ENCODE data around the gene IFNK.

Gene IFNK

GRCh38 chr9:27572061-27572460, 48.0 kb downstream of the IFNK start:
- Mint-ChIP-seq H3K27me3 (no peaks in the 10 kb centered on the region), H3K4me1 (peaks cover 25% of the 10 kb centered on the region), H3K4me3 (peak overlapping the region; percentile 92), H3K9me3 (no peaks in the 10 kb centered on the region), H3K36me3 (ENCODE audit: insufficient read depth) (peaks cover 21% of the 10 kb centered on the region), H3K27ac (ENCODE audit: low read depth) (peak overlapping the region; percentile 99)
- no peak for DNase-seq (ENCODE audit: low spot score in 2 of 2)
- ATAC-seq (replicated peaks; ENCODE audit: extremely low read depth, poor library complexity, severe bottlenecking): no peak

GRCh38 chr9:27572566-27572917, 48.5 kb downstream of the IFNK start:
- H3K4me3 Mint-ChIP-seq: peak overlapping the region; percentile 92
- H3K4me1 Mint-ChIP-seq: peaks cover 25% of the 10 kb centered on the region
- H3K27ac Mint-ChIP-seq (ENCODE audit: low read depth): peak overlapping the region; percentile 99
- H3K27me3 Mint-ChIP-seq: no peaks in the 10 kb centered on the region
- H3K36me3 Mint-ChIP-seq (ENCODE audit: insufficient read depth): peaks cover 19% of the 10 kb centered on the region
- no peaks in the 10 kb centered on the region for H3K9me3 Mint-ChIP-seq
- DNase-seq (ENCODE audit: low spot score in 2 of 2): peak in 1 of 2 donors; percentile 49
- ATAC-seq (replicated peaks; ENCODE audit: extremely low read depth, poor library complexity, severe bottlenecking): peak; percentile 41

GRCh38 chr9:27572918-27573633, 49.0 kb downstream of the IFNK start, which contains the start of gene C9orf72:
Gene C9orf72, minus strand, starts transcription at chr9:27573481. Its CDS starts 6,361 bp downstream, at chr9:27567120.
- Mint-ChIP-seq H3K36me3 (ENCODE audit: insufficient read depth) (peaks cover 19% of the 10 kb centered on the region), H3K27me3 (peaks cover 4% of the 10 kb centered on the region), H3K27ac (ENCODE audit: low read depth) (peak within 1 kb of the TSS; percentile 99), H3K4me1 (peaks cover 25% of the 10 kb centered on the region), H3K4me3 (peak within 1 kb of the TSS; percentile 92), H3K9me3 (peaks cover 4% of the 10 kb centered on the region)
- ATAC-seq (replicated peaks; ENCODE audit: extremely low read depth, poor library complexity, severe bottlenecking): peak; percentile 68
- DNase-seq (ENCODE audit: low spot score in 2 of 2): peak; percentile 80 to 81

GRCh38 chr9:27573634-27574590, 49.8 kb downstream of the IFNK start:
- DNase-seq (ENCODE audit: low spot score in 2 of 2): peak; percentile 89 to 95
- Mint-ChIP-seq H3K27ac (ENCODE audit: low read depth) (peak overlapping the region; percentile 99), H3K9me3 (peaks cover 7% of the 10 kb centered on the region), H3K27me3 (peaks cover 8% of the 10 kb centered on the region), H3K4me3 (peak overlapping the region; percentile 92), H3K4me1 (peaks cover 25% of the 10 kb centered on the region), H3K36me3 (ENCODE audit: insufficient read depth) (peaks cover 19% of the 10 kb centered on the region)
- peak; percentile 80 for ATAC-seq (replicated peaks; ENCODE audit: extremely low read depth, poor library complexity, severe bottlenecking)
